Measurements from ENCODE around the gene THSD4.

GRCh38 chr15:71760852-71761251 is 645.6 kb downstream of the THSD4 start:
- TF ChIP-seq CTCF (IDR thresholded peaks at IDR 0.05; ENCODE audit: poor library complexity, severe bottlenecking), result no peak
- no peak for TF ChIP-seq POLR2AphosphoS5 (IDR thresholded peaks at IDR 0.05)
- no peak for TF ChIP-seq EZH2 (IDR thresholded peaks at IDR 0.05; ENCODE audit: borderline replicate concordance, insufficient read depth, low read length, poor library complexity, severe bottlenecking)
- TF ChIP-seq TAF1 (IDR thresholded peaks at IDR 0.05; ENCODE audit: low read depth), result no peak
- no peak for TF ChIP-seq RAD21 (conservative IDR thresholded peaks at IDR 0.05)

Data from neural cell (in vitro differentiated cells).